A549 (cell line): Measurements from ENCODE around the gene C8A. TPM values are rescaled to one million over a fixed set of nuclear protein-coding genes. Genes with fewer than 3 reads are reported as not detected.

ENCODE experiments used
- ATAC-seq, 2 experiments: fragments of 200-7000 bp in 1 of 2; fragments of >200 bp in 1 of 2; cut with Nextera tagmentation in 1 of 2; cut with Tn5 transposase in 1 of 2; 3 replicates each; pipeline versions ENCODE4 v1.8.0 to v1.9.1; 2018 to 2020; ENCODE audit warnings: mild to moderate bottlenecking in 1 of 2, moderate library complexity in 1 of 2
- CTCF ChIA-PET: fragments of 300-600 bp; sonication (Branson Sonifier 250); formaldehyde crosslinking; extraction: SDS; loops from one replicate; lab custom pipeline; 2021; ENCODE audit warnings: antibody characterized with exemption, inconsistent platforms; lab: Yijun Ruan, JAX
- POLR2A ChIA-PET: fragments of 350-600 bp; formaldehyde crosslinking; extraction: SDS; loops from one replicate; lab custom pipeline; 2021; ENCODE audit warnings: antibody characterized with exemption, inconsistent platforms; lab: Yijun Ruan, JAX
- DNase-seq, 2 experiments: peaks; one replicate each; pipeline versions ENCODE4 v3.0.0 to v3.0.0-alpha.2; 2011 to 2016; ENCODE audit warnings: low read depth in 1 of 2, low spot score in 1 of 2
- FAIRE-seq: peaks from 2 replicates; lab custom pipeline; 2011; peaks lifted over from hg19 to GRCh38; lab: Jason Lieb, UNC
- H3K27ac ChIP-seq, 2 experiments: fragments of >200 bp; sonication (Bioruptor Twin); formaldehyde crosslinking; 3 replicates each; pipeline ENCODE4 v1.5.1; 2016 to 2017
- H3K4me1 ChIP-seq: fragments of >200 bp; sonication (Bioruptor Twin); formaldehyde crosslinking; 3 replicates; pipeline ENCODE4 v1.6.1; 2016
- H3K4me2 ChIP-seq: fragments of >200 bp; sonication (Bioruptor Twin); formaldehyde crosslinking; 3 replicates; pipeline ENCODE4 v1.6.1; 2016
- H3K4me3 ChIP-seq: fragments of >200 bp; sonication (Bioruptor Twin); formaldehyde crosslinking; 3 replicates; pipeline ENCODE4 v1.5.1; 2016
- H3K9me3 ChIP-seq: fragments of >200 bp; sonication (Bioruptor Twin); formaldehyde crosslinking; 3 replicates; pipeline ENCODE4 v1.6.1; 2016
- BHLHE40 ChIP-seq: IDR thresholded peaks from 2 replicates; pipeline ENCODE4 v1.6.1; 2012; ENCODE audit warnings: low read depth, low read length, inconsistent platforms
- CHD4 ChIP-seq: fragments of 200-600 bp; sonication (generic); IDR thresholded peaks from 2 replicates; pipeline ENCODE4 v1.6.1; 2016; ENCODE audit warnings: antibody characterized with exemption, mild to moderate bottlenecking, borderline replicate concordance
- EHF ChIP-seq: fragments of 250-450 bp; sonication (Bioruptor Pico); IDR thresholded peaks from 2 replicates; pipeline ENCODE4 v1.5.0; 2020; ENCODE audit warnings: mild to moderate bottlenecking
- EHMT2 ChIP-seq: fragments of 200-600 bp; sonication (generic); IDR thresholded peaks from 2 replicates; pipeline ENCODE4 v1.6.1; 2016; ENCODE audit warnings: antibody characterized with exemption, low read depth, mild to moderate bottlenecking, moderate library complexity
- ESRRA ChIP-seq: fragments of 150-350 bp; IDR thresholded peaks from 2 replicates; pipeline ENCODE4 v1.6.1; 2014; ENCODE audit warnings: mild to moderate bottlenecking, low read length, borderline replicate concordance
- FOSL2 ChIP-seq, 2 experiments: fragments of 450-650 bp in 1 of 2; fragments of >200 bp in 1 of 2; sonication (Bioruptor Twin) in 1 of 2; formaldehyde crosslinking; IDR thresholded peaks; 2 replicates each; pipeline versions ENCODE4 v1.5.0 to v1.6.1; 2016 to 2020; ENCODE audit warnings: mild to moderate bottlenecking in 1 of 2, moderate library complexity in 1 of 2
- GATA3 ChIP-seq: IDR thresholded peaks from 2 replicates; pipeline ENCODE4 v1.6.1; 2012; ENCODE audit warnings: borderline replicate concordance
- HDAC2 ChIP-seq: fragments of 200-600 bp; sonication (generic); IDR thresholded peaks from 2 replicates; pipeline ENCODE4 v1.6.1; 2016
- HEYL ChIP-seq: fragments of 250-450 bp; sonication (Bioruptor Pico); IDR thresholded peaks from 2 replicates; pipeline ENCODE4 v1.8.0; 2021; ENCODE audit warnings: mild to moderate bottlenecking, moderate library complexity
- HOXB13 ChIP-seq: fragments of 250-450 bp; sonication (Bioruptor Pico); IDR thresholded peaks from 2 replicates; pipeline ENCODE4 v1.5.0; 2020; ENCODE audit warnings: low read depth, mild to moderate bottlenecking, moderate library complexity
- JUN ChIP-seq, 2 experiments: fragments of >200 bp; sonication (Bioruptor Twin); formaldehyde crosslinking; IDR thresholded peaks; 2 replicates in 1 of 2; 3 replicates in 1 of 2; pipeline ENCODE4 v1.6.1; 2016 to 2017
- JUNB ChIP-seq: fragments of >200 bp; sonication (Bioruptor Twin); formaldehyde crosslinking; IDR thresholded peaks from 2 replicates; pipeline ENCODE4 v1.6.1; 2016
- KDM1A ChIP-seq: fragments of 200-600 bp; sonication (generic); IDR thresholded peaks from 2 replicates; pipeline ENCODE4 v1.6.1; 2016; ENCODE audit warnings: low read depth, mild to moderate bottlenecking
- NR3C1 ChIP-seq: fragments of >200 bp; sonication (Bioruptor Twin); formaldehyde crosslinking; IDR thresholded peaks from 3 replicates; pipeline ENCODE4 v1.6.1; 2017
- PHF8 ChIP-seq: fragments of 200-600 bp; sonication (generic); IDR thresholded peaks from 2 replicates; pipeline ENCODE4 v1.6.1; 2016; ENCODE audit warnings: low read depth, mild to moderate bottlenecking, antibody characterized with exemption, moderate library complexity, borderline replicate concordance
- POLR2AphosphoS2 ChIP-seq: conservative IDR thresholded peaks from 2 replicates; pipeline ENCODE4 v1.6.1; 2012; ENCODE audit warnings: low read length, improper control_type of control experiment, inconsistent platforms
- RARB ChIP-seq: fragments of 250-450 bp; sonication (Bioruptor Pico); IDR thresholded peaks from 2 replicates; pipeline ENCODE4 v1.8.0; 2021; ENCODE audit warnings: mild to moderate bottlenecking, moderate library complexity
- RCOR1 ChIP-seq: fragments of 150-350 bp; IDR thresholded peaks from 2 replicates; pipeline ENCODE4 v1.6.1; 2014; ENCODE audit warnings: antibody characterized with exemption, low read length, low read depth
- RNF2 ChIP-seq: fragments of 200-600 bp; sonication (generic); IDR thresholded peaks from 2 replicates; pipeline ENCODE4 v1.6.1; 2016; ENCODE audit warnings: low read depth, mild to moderate bottlenecking, antibody characterized with exemption, moderate library complexity, borderline replicate concordance
- SMC3 ChIP-seq: fragments of >200 bp; sonication (Bioruptor Twin); formaldehyde crosslinking; IDR thresholded peaks from 3 replicates; pipeline ENCODE4 v1.6.1; 2018; ENCODE audit warnings: inconsistent platforms
- SREBF2 ChIP-seq: fragments of 450-650 bp; IDR thresholded peaks from 2 replicates; pipeline ENCODE4 v1.6.1; 2014; ENCODE audit warnings: mild to moderate bottlenecking, moderate library complexity
- ZC3H11A ChIP-seq: fragments of 450-650 bp; IDR thresholded peaks from 2 replicates; pipeline ENCODE4 v1.6.1; 2014; ENCODE audit warnings: antibody characterized with exemption, mild to moderate bottlenecking
- ZFP36 ChIP-seq: fragments of 450-650 bp; IDR thresholded peaks from 2 replicates; pipeline ENCODE4 v1.6.1; 2014; ENCODE audit warnings: borderline replicate concordance; ENCODE audit not compliant: partially characterized antibody
- ZNF302 ChIP-seq: fragments of 250-450 bp; sonication (Bioruptor Pico); IDR thresholded peaks from 2 replicates; pipeline ENCODE4 v1.9.0; 2021; ENCODE audit warnings: inconsistent platforms, mild to moderate bottlenecking, moderate library complexity
- WGBS: methylation state at CpG from one replicate; pipeline ENCODE4 v1.1.6; 2017; ENCODE audit errors: missing lambda C conversion rate; 5-methylcytosine and 5-hydroxymethylcytosine counted together
- polyA plus RNA-seq, 4 experiments: library from polyadenylated mRNA; depleted of rRNA in 3 of 4; stranded (reverse); fragments of >200 nt; fragmentation: RNase III in 1 of 4; extraction: RNeasy Plus Mini Kit Qiagen cat#74134 plus additional on column Dnase treatment in 1 of 4; gene quantifications; 2 replicates in 3 of 4; 3 replicates in 1 of 4; pipeline ENCODE4 v1.2.3, GENCODE V29; 2011 to 2017
- TF ChIP-seq, protein P1 (sequence below): fragments of 250-450 bp; sonication (Bioruptor Pico); IDR thresholded peaks from 2 replicates; pipeline ENCODE4 v1.5.0; 2021; ENCODE audit warnings: mild to moderate bottlenecking, moderate library complexity, borderline replicate concordance
- TF ChIP-seq, protein P2 (sequence below): fragments of >200 bp; sonication (Bioruptor Twin); formaldehyde crosslinking; IDR thresholded peaks from 2 replicates; pipeline ENCODE4 v1.6.1; 2016
- TF ChIP-seq, protein P3 (sequence below): IDR thresholded peaks from 2 replicates; pipeline ENCODE4 v1.6.1; 2012
- TF ChIP-seq, protein P4 (sequence below): fragments of 250-450 bp; sonication (Bioruptor Pico); IDR thresholded peaks from 2 replicates; pipeline ENCODE4 v1.5.0; 2020; ENCODE audit warnings: low read depth, mild to moderate bottlenecking, moderate library complexity
- TF ChIP-seq, protein P5 (sequence below): fragments of >200 bp; sonication (Bioruptor Twin); formaldehyde crosslinking; IDR thresholded peaks from 3 replicates; pipeline ENCODE4 v1.5.1; 2016

The C8A gene
- polyA plus RNA-seq, 2 of the 4 experiments (the other 2 are of a cell fraction) = not detected

DNA sequence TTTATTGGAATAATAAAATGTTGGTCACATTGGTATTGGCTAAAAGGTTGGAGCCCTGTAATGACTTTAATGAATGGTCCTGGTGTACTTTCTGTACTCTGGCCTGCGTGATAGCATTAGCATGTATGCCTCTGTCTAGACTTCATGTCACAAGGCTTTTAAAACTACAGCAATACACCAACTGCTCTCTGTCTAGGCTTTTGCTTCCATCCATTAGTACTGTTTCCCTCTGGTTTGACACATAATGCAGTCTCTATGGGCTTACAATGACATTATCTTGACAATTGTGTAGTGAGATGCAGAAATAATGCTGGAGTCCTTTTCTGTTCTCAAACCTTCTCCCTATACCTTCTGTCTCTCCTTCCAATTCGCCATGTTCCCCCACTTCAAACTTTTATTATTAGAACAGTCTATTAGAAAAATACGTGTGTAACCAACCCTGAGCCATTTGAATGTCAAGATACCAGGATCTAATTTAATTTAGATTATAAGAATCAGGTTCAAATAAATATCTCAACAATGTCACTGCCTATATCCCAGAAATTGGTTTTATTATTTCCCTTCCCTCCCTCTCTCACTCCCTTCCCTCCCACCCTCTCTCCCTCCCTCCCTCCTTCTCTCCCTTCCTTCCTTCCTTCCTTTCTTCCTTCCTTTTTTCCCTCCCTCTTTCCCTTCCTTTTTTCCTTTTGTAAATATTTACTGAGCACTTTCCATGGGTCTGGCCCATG, 8.8 kb downstream of the C8A start:
- Histone ChIP-seq H3K9me3 (no peaks in the 10 kb centered on the region), H3K27ac (no peak overlapping the region), H3K4me1 (no peaks in the 10 kb centered on the region), H3K4me2 (no peak overlapping the region), H3K4me3 (no peak overlapping the region)
- POLR2A ChIA-PET = no interaction called here
- 7% methylated on average over 3 of the region's 3 CpGs for WGBS
- no peak for TF ChIP-seq PHF8
- TF ChIP-seq BHLHE40 = no peak
- TF ChIP-seq SREBF2 = no peak
- TF ChIP-seq, protein P1, sequence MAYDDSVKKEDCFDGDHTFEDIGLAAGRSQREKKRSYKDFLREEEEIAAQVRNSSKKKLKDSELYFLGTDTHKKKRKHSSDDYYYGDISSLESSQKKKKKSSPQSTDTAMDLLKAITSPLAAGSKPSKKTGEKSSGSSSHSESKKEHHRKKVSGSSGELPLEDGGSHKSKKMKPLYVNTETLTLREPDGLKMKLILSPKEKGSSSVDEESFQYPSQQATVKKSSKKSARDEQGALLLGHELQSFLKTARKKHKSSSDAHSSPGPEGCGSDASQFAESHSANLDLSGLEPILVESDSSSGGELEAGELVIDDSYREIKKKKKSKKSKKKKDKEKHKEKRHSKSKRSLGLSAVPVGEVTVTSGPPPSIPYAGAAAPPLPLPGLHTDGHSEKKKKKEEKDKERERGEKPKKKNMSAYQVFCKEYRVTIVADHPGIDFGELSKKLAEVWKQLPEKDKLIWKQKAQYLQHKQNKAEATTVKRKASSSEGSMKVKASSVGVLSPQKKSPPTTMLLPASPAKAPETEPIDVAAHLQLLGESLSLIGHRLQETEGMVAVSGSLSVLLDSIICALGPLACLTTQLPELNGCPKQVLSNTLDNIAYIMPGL (CRISPR knock-in tag) = no peak
- no peak for TF ChIP-seq EHMT2
- TF ChIP-seq RNF2 = no peak
- TF ChIP-seq GATA3 = no peak
- no peak for TF ChIP-seq NR3C1
- no peak for TF ChIP-seq RCOR1
- no peak for TF ChIP-seq KDM1A
- no peak for TF ChIP-seq HEYL (CRISPR knock-in tag)
- no peak for TF ChIP-seq RARB (CRISPR knock-in tag)
- TF ChIP-seq, protein P2, sequence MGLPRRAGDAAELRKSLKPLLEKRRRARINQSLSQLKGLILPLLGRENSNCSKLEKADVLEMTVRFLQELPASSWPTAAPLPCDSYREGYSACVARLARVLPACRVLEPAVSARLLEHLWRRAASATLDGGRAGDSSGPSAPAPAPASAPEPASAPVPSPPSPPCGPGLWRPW = no peak
- no peak for TF ChIP-seq JUN (IDR thresholded peaks at IDR 0.05)
- TF ChIP-seq ZFP36 = no peak
- TF ChIP-seq POLR2AphosphoS2 = no peak
- TF ChIP-seq ZNF302 (CRISPR knock-in tag) = no peak
- TF ChIP-seq HDAC2 = no peak
- TF ChIP-seq JUNB = no peak
- TF ChIP-seq EHF (CRISPR knock-in tag) = no peak
- DNase-seq (no peak), ATAC-seq (no peak), FAIRE-seq (no peak)
- CTCF ChIA-PET = no interaction called here

DNA sequence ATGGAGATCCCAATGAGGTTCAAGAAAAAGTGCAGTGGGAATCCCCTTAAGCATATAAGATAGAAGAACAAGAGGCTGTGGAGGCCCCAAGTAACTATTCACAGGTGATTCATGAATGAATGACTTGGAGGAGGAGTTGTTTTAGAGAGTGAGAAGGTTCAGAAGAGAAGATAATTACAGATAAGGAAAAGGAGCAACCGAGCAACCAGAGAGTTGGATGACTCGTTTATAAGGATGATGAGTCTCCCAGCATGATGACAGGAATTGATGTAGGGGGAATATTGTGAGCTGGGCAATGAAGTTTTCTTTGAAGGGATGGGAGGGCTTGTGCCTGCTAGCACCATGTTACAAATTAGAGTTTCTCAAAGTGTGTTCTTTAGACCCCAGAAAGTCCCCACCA, 9.8 kb downstream of the C8A start:
- POLR2A ChIA-PET = no interaction called here
- FAIRE-seq (no peak), ATAC-seq (no peak), DNase-seq (no peak)
- Histone ChIP-seq H3K27ac (no peak overlapping the region), H3K4me1 (no peaks in the 10 kb centered on the region), H3K9me3 (no peaks in the 10 kb centered on the region), H3K4me2 (no peak overlapping the region), H3K4me3 (no peak overlapping the region)
- CTCF ChIA-PET = no interaction called here
- WGBS = 3% methylated on average over 2 of the region's 2 CpGs
- no peak for TF ChIP-seq EHMT2
- TF ChIP-seq, protein P1 (CRISPR knock-in tag) = no peak
- TF ChIP-seq CHD4 = no peak
- TF ChIP-seq, protein P2 = no peak
- TF ChIP-seq HDAC2 = no peak
- TF ChIP-seq, protein P3, sequence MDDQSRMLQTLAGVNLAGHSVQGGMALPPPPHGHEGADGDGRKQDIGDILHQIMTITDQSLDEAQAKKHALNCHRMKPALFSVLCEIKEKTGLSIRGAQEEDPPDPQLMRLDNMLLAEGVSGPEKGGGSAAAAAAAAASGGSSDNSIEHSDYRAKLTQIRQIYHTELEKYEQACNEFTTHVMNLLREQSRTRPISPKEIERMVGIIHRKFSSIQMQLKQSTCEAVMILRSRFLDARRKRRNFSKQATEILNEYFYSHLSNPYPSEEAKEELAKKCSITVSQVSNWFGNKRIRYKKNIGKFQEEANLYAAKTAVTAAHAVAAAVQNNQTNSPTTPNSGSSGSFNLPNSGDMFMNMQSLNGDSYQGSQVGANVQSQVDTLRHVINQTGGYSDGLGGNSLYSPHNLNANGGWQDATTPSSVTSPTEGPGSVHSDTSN = no peak
- no peak for TF ChIP-seq FOSL2 (IDR thresholded peaks at IDR 0.05)
- TF ChIP-seq FOSL2 (CRISPR knock-in tag; IDR thresholded peaks at IDR 0.05) = no peak
- TF ChIP-seq RARB (CRISPR knock-in tag) = no peak
- no peak for TF ChIP-seq HOXB13
- TF ChIP-seq ZC3H11A = no peak
- TF ChIP-seq, protein P4, sequence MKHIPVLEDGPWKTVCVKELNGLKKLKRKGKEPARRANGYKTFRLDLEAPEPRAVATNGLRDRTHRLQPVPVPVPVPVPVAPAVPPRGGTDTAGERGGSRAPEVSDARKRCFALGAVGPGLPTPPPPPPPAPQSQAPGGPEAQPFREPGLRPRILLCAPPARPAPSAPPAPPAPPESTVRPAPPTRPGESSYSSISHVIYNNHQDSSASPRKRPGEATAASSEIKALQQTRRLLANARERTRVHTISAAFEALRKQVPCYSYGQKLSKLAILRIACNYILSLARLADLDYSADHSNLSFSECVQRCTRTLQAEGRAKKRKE = no peak
- TF ChIP-seq, protein P5, sequence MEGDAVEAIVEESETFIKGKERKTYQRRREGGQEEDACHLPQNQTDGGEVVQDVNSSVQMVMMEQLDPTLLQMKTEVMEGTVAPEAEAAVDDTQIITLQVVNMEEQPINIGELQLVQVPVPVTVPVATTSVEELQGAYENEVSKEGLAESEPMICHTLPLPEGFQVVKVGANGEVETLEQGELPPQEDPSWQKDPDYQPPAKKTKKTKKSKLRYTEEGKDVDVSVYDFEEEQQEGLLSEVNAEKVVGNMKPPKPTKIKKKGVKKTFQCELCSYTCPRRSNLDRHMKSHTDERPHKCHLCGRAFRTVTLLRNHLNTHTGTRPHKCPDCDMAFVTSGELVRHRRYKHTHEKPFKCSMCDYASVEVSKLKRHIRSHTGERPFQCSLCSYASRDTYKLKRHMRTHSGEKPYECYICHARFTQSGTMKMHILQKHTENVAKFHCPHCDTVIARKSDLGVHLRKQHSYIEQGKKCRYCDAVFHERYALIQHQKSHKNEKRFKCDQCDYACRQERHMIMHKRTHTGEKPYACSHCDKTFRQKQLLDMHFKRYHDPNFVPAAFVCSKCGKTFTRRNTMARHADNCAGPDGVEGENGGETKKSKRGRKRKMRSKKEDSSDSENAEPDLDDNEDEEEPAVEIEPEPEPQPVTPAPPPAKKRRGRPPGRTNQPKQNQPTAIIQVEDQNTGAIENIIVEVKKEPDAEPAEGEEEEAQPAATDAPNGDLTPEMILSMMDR = no peak
- TF ChIP-seq ESRRA = no peak
- no peak for TF ChIP-seq HEYL (CRISPR knock-in tag)
- no peak for TF ChIP-seq ZFP36
- no peak for TF ChIP-seq EHF (CRISPR knock-in tag)
- no peak for TF ChIP-seq SMC3
- no peak for TF ChIP-seq ZNF302 (CRISPR knock-in tag)
